Ovary (tissue), 9 donors: Measurements from ENCODE around the gene SH3RF3. TPM values are rescaled to one million over a fixed set of nuclear protein-coding genes. Genes with fewer than 3 reads are reported as not detected.

Experiments used
- DNase-seq, 5 donors: peaks; one replicate each; pipeline ENCODE4 v3.0.0-alpha.2; 2019 to 2020
- H3K27ac ChIP-seq, 2 donors: fragments of 200-600 bp; one replicate each; pipeline versions ENCODE4 v1.5.1 to v1.8.0; 2019 to 2022
- H3K27me3 ChIP-seq: fragments of 200-600 bp; one replicate; pipeline ENCODE4 v1.8.0; 2022
- H3K36me3 ChIP-seq: fragments of 200-600 bp; sonication (generic); one replicate; pipeline ENCODE4 v1.5.1; 2019
- H3K4me1 ChIP-seq: one replicate; pipeline ENCODE4 v1.8.1; 2013; ENCODE audit warnings: mild to moderate bottlenecking, moderate library complexity; ENCODE audit not compliant: insufficient read depth
- H3K4me3 ChIP-seq: fragments of 200-600 bp; sonication (generic); one replicate; pipeline ENCODE4 v1.5.1; 2017
- H3K9me3 ChIP-seq, 2 donors: fragments of 200-600 bp in 1 of 2; sonication (generic) in 1 of 2; one replicate each; pipeline versions ENCODE4 v1.5.1 to v1.8.1; 2013 to 2019; ENCODE audit warnings: mild to moderate bottlenecking in 1 of 2, moderate library complexity in 1 of 2
- EP300 ChIP-seq: sonication (generic); formaldehyde crosslinking; IDR thresholded peaks from one replicate; pipeline ENCODE4 v1.6.1; 2017; ENCODE audit warnings: antibody characterized with exemption
- POLR2A ChIP-seq: fragments of 450-650 bp; IDR thresholded peaks from one replicate; pipeline ENCODE4 v1.6.1; 2017; ENCODE audit warnings: antibody characterized with exemption, mild to moderate bottlenecking, moderate library complexity
- WGBS, 3 donors: extraction: QIAGEN DNeasy Blood & Tissue Kit in 1 of 3; methylation state at CpG; one replicate each; pipeline versions ENCODE4 v1.1.5 to v1.1.7; 2013 to 2017; 5-methylcytosine and 5-hydroxymethylcytosine counted together
- intact Hi-C, 4 donors: fragments of 100-400 bp; cut with DNase I; formaldehyde crosslinking; loops; one replicate each; pipeline versions ENCODE4 v1.11.0 to v1.15.1; 2022 to 2023
- polyA plus RNA-seq, 2 donors: library from polyadenylated mRNA; stranded (reverse); fragments of 200-250 nt in 1 of 2; fragments of 350-450 nt in 1 of 2; fragmentation: Illumina TruSeq in 1 of 2; extraction: RNeasy Lipid Tissue Mini Kit (QIAGEN cat#74804) in 1 of 2; gene quantifications; one replicate each; pipeline ENCODE4 v1.2.3, GENCODE V29; 2013 to 2014
- total RNA-seq, 7 donors: library from RNA; depleted of rRNA in 2 of 7; stranded (reverse); fragments of >200 nt in 2 of 7; fragmentation: NEBNext Ultra II Directional in 3 of 7; extraction: Animal tissue kit (Norgen Biotek cat#: 25700) in 3 of 7; gene quantifications; one replicate each; pipeline versions ENCODE4 v1.1.0 to v1.2.4, GENCODE V29; 2016 to 2023
- TF ChIP-seq, protein P1 (sequence below), 3 donors: fragments of 450-650 bp in 2 of 3; fragments of 200-600 bp in 1 of 3; IDR thresholded peaks; one replicate each; pipeline versions ENCODE4 v1.5.1 to v1.8.0; 2016 to 2022; ENCODE audit warnings: antibody characterized with exemption in 3 of 3, mild to moderate bottlenecking in 1 of 3
- donor health status: DM: no; HTN: no; CAD: no; lungs with moderate emphysema.
- donor health status: DM: no; HTN: no; CAD: no.
- donor health status: Bipolar disorder and iron deficiency.
- donor health status: DM: yes; HTN: yes; CAD: no.
- donor health status: DM: no; HTN: no; CAD: no.
- donor health status: DM: yes; HTN: yes; CAD: no.

SH3RF3 gene
- total and polyA plus RNA-seq, 9 donors = 2.7 to 10.1 (median 4.5) TPM

GRCh38 chr2:109450574-109451273 is 321.7 kb downstream of the SH3RF3 start:
- H3K27me3 ChIP-seq = no peaks in the 10 kb centered on the region
- H3K4me1 ChIP-seq = peaks cover 3% of the 10 kb centered on the region
- no peaks in the 10 kb centered on the region for H3K36me3 ChIP-seq
- H3K9me3 ChIP-seq = no peaks in the 10 kb centered on the region
- intact Hi-C loops = no loop called here
- H3K4me3 ChIP-seq = no peak overlapping the region
- DNase-seq = no peak
- no peak overlapping the region for H3K27ac ChIP-seq
- TF ChIP-seq POLR2A (no peak), EP300 (no peak)
- TF ChIP-seq, protein P1, sequence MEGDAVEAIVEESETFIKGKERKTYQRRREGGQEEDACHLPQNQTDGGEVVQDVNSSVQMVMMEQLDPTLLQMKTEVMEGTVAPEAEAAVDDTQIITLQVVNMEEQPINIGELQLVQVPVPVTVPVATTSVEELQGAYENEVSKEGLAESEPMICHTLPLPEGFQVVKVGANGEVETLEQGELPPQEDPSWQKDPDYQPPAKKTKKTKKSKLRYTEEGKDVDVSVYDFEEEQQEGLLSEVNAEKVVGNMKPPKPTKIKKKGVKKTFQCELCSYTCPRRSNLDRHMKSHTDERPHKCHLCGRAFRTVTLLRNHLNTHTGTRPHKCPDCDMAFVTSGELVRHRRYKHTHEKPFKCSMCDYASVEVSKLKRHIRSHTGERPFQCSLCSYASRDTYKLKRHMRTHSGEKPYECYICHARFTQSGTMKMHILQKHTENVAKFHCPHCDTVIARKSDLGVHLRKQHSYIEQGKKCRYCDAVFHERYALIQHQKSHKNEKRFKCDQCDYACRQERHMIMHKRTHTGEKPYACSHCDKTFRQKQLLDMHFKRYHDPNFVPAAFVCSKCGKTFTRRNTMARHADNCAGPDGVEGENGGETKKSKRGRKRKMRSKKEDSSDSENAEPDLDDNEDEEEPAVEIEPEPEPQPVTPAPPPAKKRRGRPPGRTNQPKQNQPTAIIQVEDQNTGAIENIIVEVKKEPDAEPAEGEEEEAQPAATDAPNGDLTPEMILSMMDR (IDR thresholded peaks at IDR 0.05) = no peak
- WGBS, 3 donors = 77 to 85% (median 82%) methylated on average over 12 of the region's 12 CpGs

- Histone ChIP-seq H3K9me3 (no peaks in the 10 kb centered on the region), H3K4me3 (no peak overlapping the region), H3K27me3 (no peaks in the 10 kb centered on the region), H3K36me3 (no peaks in the 10 kb centered on the region), H3K4me1 (peaks cover 3% of the 10 kb centered on the region), H3K27ac (no peak overlapping the region)
- WGBS, 3 donors = 86 to 92% (median 87%) methylated on average over 6 of the region's 6 CpGs
- TF ChIP-seq, protein P1 (IDR thresholded peaks at IDR 0.05) = no peak
- no peak for TF ChIP-seq POLR2A
- no peak for TF ChIP-seq EP300
- no peak for DNase-seq
- intact Hi-C loops = no loop called here
Measured at GRCh38 chr2:109451671-109452070, 322.7 kb downstream of the SH3RF3 start.

- TF ChIP-seq EP300 (no peak), POLR2A (no peak)
- TF ChIP-seq, protein P1 (IDR thresholded peaks at IDR 0.05) = no peak
- Histone ChIP-seq H3K36me3 (no peaks in the 10 kb centered on the region), H3K27me3 (no peaks in the 10 kb centered on the region), H3K4me1 (no peaks in the 10 kb centered on the region), H3K4me3 (no peak overlapping the region), H3K9me3 (no peaks in the 10 kb centered on the region), H3K27ac (no peak overlapping the region)
- intact Hi-C loops = no loop called here
- DNase-seq = no peak
- 86 to 93% (median 93%) methylated on average over 14 to 17 of the region's 17 CpGs for WGBS, 3 donors
Measured at GRCh38 chr2:109452318-109453305, 323.6 kb downstream of the SH3RF3 start.

DNA sequence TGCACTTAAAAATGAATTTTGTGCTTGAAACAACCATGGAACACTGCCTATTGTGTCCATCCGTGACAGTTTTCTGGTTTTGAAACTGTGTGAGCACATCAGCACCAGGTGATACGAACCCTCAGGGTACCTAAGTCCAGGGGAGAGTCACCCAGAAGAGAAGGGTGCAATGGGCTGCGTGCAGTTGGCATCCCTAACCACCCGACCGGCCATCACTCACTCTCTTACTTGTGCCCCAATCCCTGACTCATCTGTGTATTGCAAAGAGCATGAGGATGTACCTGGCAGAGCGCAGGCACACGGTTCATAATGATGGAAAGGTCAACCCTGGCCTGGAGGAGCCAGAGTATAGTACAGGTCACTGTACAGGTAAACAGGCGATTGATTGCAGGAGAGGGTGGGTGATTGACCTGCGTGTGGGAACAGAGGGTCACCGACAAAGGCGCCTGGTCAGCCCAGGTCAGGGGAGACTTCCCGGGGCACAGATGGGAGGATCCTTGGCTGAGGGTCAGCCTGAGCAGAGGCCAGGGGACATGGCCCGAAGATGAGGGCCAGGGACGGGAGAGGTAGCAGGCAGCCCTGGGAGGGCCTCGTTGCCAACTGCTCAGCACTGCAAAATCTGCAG is 324.5 kb downstream of the SH3RF3 start:
- Histone ChIP-seq H3K36me3 (no peaks in the 10 kb centered on the region), H3K27ac (no peak overlapping the region), H3K4me3 (no peak overlapping the region), H3K4me1 (no peaks in the 10 kb centered on the region), H3K9me3 (no peaks in the 10 kb centered on the region), H3K27me3 (no peaks in the 10 kb centered on the region)
- intact Hi-C loops = no loop called here
- TF ChIP-seq, protein P1 (IDR thresholded peaks at IDR 0.05) = no peak
- no peak for TF ChIP-seq POLR2A
- TF ChIP-seq EP300 = no peak
- DNase-seq = no peak
- WGBS, 3 donors = 91 to 94% (median 93%) methylated on average over 15 of the region's 15 CpGs
